Testis (tissue), 2 donors: Measurements from ENCODE around the gene POGK.

ENCODE experiments used
- POLR2A ChIP-seq: fragments of 450-650 bp; IDR thresholded peaks from one replicate; pipeline ENCODE4 v1.6.1; 2017; ENCODE audit warnings: antibody characterized with exemption, mild to moderate bottlenecking, moderate library complexity
- TF ChIP-seq, protein P1 (sequence below), 3 experiments: fragments of 450-650 bp in 2 of 3; fragments of 200-600 bp in 1 of 3; sonication (generic) in 1 of 3; IDR thresholded peaks; one replicate each; pipeline ENCODE4 v1.5.1; 2016 to 2019; ENCODE audit warnings: antibody characterized with exemption in 3 of 3, mild to moderate bottlenecking in 2 of 3, moderate library complexity in 1 of 3

GRCh38 chr1:166902279-166902678 lies 63.0 kb downstream of the POGK start:
- TF ChIP-seq, protein P1, sequence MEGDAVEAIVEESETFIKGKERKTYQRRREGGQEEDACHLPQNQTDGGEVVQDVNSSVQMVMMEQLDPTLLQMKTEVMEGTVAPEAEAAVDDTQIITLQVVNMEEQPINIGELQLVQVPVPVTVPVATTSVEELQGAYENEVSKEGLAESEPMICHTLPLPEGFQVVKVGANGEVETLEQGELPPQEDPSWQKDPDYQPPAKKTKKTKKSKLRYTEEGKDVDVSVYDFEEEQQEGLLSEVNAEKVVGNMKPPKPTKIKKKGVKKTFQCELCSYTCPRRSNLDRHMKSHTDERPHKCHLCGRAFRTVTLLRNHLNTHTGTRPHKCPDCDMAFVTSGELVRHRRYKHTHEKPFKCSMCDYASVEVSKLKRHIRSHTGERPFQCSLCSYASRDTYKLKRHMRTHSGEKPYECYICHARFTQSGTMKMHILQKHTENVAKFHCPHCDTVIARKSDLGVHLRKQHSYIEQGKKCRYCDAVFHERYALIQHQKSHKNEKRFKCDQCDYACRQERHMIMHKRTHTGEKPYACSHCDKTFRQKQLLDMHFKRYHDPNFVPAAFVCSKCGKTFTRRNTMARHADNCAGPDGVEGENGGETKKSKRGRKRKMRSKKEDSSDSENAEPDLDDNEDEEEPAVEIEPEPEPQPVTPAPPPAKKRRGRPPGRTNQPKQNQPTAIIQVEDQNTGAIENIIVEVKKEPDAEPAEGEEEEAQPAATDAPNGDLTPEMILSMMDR (IDR thresholded peaks at IDR 0.05), result no peak
- no peak for TF ChIP-seq POLR2A
